Measurements from ENCODE around the gene SEMA4G. TPM values are rescaled to one million over a fixed set of nuclear protein-coding genes. Genes with fewer than 3 reads are reported as not detected.

The SEMA4G gene
- polyA plus RNA-seq, 1 donor from 2014 or later: 1.7 TPM

DNA sequence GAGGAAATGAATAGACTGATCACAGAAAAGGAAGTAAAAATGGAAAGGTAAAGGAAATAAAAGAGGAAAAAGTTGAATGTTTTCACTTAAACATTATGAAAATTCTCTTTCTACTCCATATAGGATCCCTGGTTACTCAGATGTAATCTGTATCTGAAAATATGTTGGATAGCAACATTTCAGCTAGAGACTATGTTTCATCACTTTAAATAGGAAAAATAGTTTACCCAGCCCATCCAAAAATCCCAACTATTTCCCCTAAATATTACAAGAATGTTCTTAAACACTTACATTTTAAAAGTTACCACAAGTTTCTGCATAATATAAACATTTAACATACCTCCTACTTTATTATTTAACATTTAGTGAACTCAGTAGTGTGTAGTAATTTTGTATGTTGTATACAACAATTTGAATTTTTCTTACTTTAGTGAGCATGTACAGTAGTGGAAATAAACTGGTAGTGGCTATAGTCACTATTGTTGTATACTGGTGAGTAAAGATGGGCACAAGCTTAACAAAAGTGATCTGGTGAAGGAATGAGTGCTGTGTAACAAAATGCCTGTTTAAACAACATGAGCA, 29.4 kb upstream of the SEMA4G start:
- no peaks in the 10 kb centered on the region for H3K27me3 ChIP-seq (ENCODE audit: insufficient read depth, low read depth, low read length)
- no peak overlapping the region for H3K9ac ChIP-seq (ENCODE audit: low read length)
- H3K4me2 ChIP-seq (ENCODE audit: low read length): no peak overlapping the region
- H4K20me1 ChIP-seq (ENCODE audit: insufficient read depth): no peaks in the 10 kb centered on the region
- H3K27ac ChIP-seq (ENCODE audit: low read length): no peak overlapping the region
- no peaks in the 10 kb centered on the region for H3K79me2 ChIP-seq (replicated peaks; ENCODE audit: insufficient read depth, low read length)
- TF ChIP-seq RAD21 (conservative IDR thresholded peaks at IDR 0.05) (no peak), MXI1 (conservative IDR thresholded peaks at IDR 0.05; ENCODE audit: poor library complexity, severe bottlenecking) (no peak), REST (IDR thresholded peaks at IDR 0.05; ENCODE audit: borderline replicate concordance) (no peak), CTCF (IDR thresholded peaks at IDR 0.05; ENCODE audit: poor library complexity, severe bottlenecking) (no peak), SMC3 (conservative IDR thresholded peaks at IDR 0.05; ENCODE audit: poor library complexity) (no peak), EP300 (conservative IDR thresholded peaks at IDR 0.05; ENCODE audit: poor library complexity, severe bottlenecking) (no peak), EZH2 (IDR thresholded peaks at IDR 0.05; ENCODE audit: borderline replicate concordance, insufficient read depth, low read length, poor library complexity, severe bottlenecking) (no peak), TAF1 (IDR thresholded peaks at IDR 0.05; ENCODE audit: low read depth) (no peak), POLR2AphosphoS5 (IDR thresholded peaks at IDR 0.05) (no peak)
- H3K4me3 ChIP-seq (ENCODE audit: low read length): no peak overlapping the region
- peaks cover 12% of the 10 kb centered on the region for H3K36me3 ChIP-seq (ENCODE audit: insufficient read depth, low read length)
- H3K9me3 ChIP-seq (ENCODE audit: low read length): no peaks in the 10 kb centered on the region
- H3K9me2 ChIP-seq (ENCODE audit: insufficient read depth, low read length): no peaks in the 10 kb centered on the region
- no peak overlapping the region for H2AFZ ChIP-seq (ENCODE audit: low read depth, low read length)
- no peaks in the 10 kb centered on the region for H3F3A ChIP-seq (ENCODE audit: insufficient read depth, low read length, poor library complexity, severe bottlenecking)

DNA sequence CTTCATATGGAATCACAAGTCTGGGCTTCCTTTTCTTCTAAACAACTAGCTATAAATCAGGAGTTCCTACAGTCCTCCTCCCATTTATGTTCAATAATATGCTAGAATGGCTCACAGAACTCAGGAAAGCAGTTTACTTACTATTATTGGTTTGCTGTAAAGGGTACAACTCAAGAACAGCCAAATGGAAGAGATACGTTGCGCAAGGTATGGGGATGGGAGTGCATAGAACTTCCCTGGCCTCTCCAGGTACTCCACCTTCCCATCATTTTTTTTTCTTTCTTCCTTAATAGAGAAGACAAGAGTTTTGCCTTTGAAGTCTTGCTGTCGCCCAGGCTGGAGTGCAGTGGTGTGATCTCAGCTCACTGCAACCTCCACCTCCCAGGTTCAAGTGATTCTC, 27.1 kb upstream of the SEMA4G start:
- no peaks in the 10 kb centered on the region for H3K27me3 ChIP-seq (ENCODE audit: insufficient read depth, low read depth, low read length)
- no peak overlapping the region for H3K4me3 ChIP-seq (ENCODE audit: low read length)
- H3K9me3 ChIP-seq (ENCODE audit: low read length): no peaks in the 10 kb centered on the region
- no peaks in the 10 kb centered on the region for H4K20me1 ChIP-seq (ENCODE audit: insufficient read depth)
- H2AFZ ChIP-seq (ENCODE audit: low read depth, low read length): no peak overlapping the region
- no peaks in the 10 kb centered on the region for H3F3A ChIP-seq (ENCODE audit: insufficient read depth, low read length, poor library complexity, severe bottlenecking)
- no peak overlapping the region for H3K4me2 ChIP-seq (ENCODE audit: low read length)
- H3K9me2 ChIP-seq (ENCODE audit: insufficient read depth, low read length): no peaks in the 10 kb centered on the region
- H3K9ac ChIP-seq (ENCODE audit: low read length): no peak overlapping the region
- H3K27ac ChIP-seq (ENCODE audit: low read length): no peak overlapping the region
- peaks cover 18% of the 10 kb centered on the region for H3K36me3 ChIP-seq (ENCODE audit: insufficient read depth, low read length)
- no peak for TF ChIP-seq EZH2 (IDR thresholded peaks at IDR 0.05; ENCODE audit: borderline replicate concordance, insufficient read depth, low read length, poor library complexity, severe bottlenecking)
- no peak for TF ChIP-seq MXI1 (conservative IDR thresholded peaks at IDR 0.05; ENCODE audit: poor library complexity, severe bottlenecking)
- TF ChIP-seq CTCF (IDR thresholded peaks at IDR 0.05; ENCODE audit: poor library complexity, severe bottlenecking): no peak
- TF ChIP-seq POLR2AphosphoS5 (IDR thresholded peaks at IDR 0.05): no peak
- TF ChIP-seq RAD21 (conservative IDR thresholded peaks at IDR 0.05): no peak
- no peak for TF ChIP-seq REST (IDR thresholded peaks at IDR 0.05; ENCODE audit: borderline replicate concordance)
- TF ChIP-seq TAF1 (IDR thresholded peaks at IDR 0.05; ENCODE audit: low read depth): no peak
- no peak for TF ChIP-seq EP300 (conservative IDR thresholded peaks at IDR 0.05; ENCODE audit: poor library complexity, severe bottlenecking)
- no peak for TF ChIP-seq SMC3 (conservative IDR thresholded peaks at IDR 0.05; ENCODE audit: poor library complexity)
- no peaks in the 10 kb centered on the region for H3K79me2 ChIP-seq (replicated peaks; ENCODE audit: insufficient read depth, low read length)
